Cardiac muscle cell (in vitro differentiated cells and primary cell): Measurements from ENCODE around the gene GALC. TPM values are rescaled to one million over a fixed set of nuclear protein-coding genes. Genes with fewer than 3 reads are reported as not detected.

Experiments
- DNase-seq, 2 donors: peaks; one replicate each; pipeline versions ENCODE4 v3.0.0 to v3.0.0-alpha.2; 2010 to 2017; ENCODE audit warnings: low read depth in 1 of 2, low spot score in 1 of 2
- H3K27ac ChIP-seq: fragments of 200-600 bp; sonication (generic); 2 replicates; pipeline ENCODE4 v1.5.1; 2016
- H3K27me3 ChIP-seq: fragments of 200-600 bp; sonication (generic); 2 replicates; pipeline ENCODE4 v1.6.0; 2016; ENCODE audit warnings: control low read depth
- H3K36me3 ChIP-seq: fragments of 200-600 bp; sonication (generic); 2 replicates; pipeline ENCODE4 v1.5.1; 2016; ENCODE audit warnings: control low read depth
- H3K4me1 ChIP-seq: fragments of 200-600 bp; sonication (generic); 2 replicates; pipeline ENCODE4 v1.8.1; 2017; ENCODE audit warnings: low read depth, mild to moderate bottlenecking, mixed run types
- H3K4me3 ChIP-seq: fragments of 200-600 bp; sonication (generic); 2 replicates; pipeline ENCODE4 v1.5.1; 2016; ENCODE audit warnings: mild to moderate bottlenecking
- H3K9me3 ChIP-seq: fragments of 200-600 bp; sonication (generic); 2 replicates; pipeline ENCODE4 v1.5.1; 2017; ENCODE audit warnings: low read depth, mild to moderate bottlenecking, control low read depth
- polyA plus RNA-seq: library from polyadenylated mRNA; unstranded; fragments of >200 nt; fragmentation: Nextera tagmentation; extraction: Ambion mirVana; gene quantifications from 2 replicates; pipeline ENCODE4 v1.2.1, GENCODE V29; 2016
- total RNA-seq: library from RNA; depleted of rRNA; stranded (reverse); fragments of >200 nt; gene quantifications from 2 replicates; pipeline ENCODE4 v1.2.3, GENCODE V29; 2016
- TF ChIP-seq, protein P1 (sequence below): IDR thresholded peaks from 2 replicates; pipeline ENCODE4 v1.5.1; 2012; ENCODE audit warnings: low read depth, mild to moderate bottlenecking, low read length

The GALC gene
- total and polyA plus RNA-seq, 2 experiments from 2014 or later: 31.3 to 41.9 TPM

DNA sequence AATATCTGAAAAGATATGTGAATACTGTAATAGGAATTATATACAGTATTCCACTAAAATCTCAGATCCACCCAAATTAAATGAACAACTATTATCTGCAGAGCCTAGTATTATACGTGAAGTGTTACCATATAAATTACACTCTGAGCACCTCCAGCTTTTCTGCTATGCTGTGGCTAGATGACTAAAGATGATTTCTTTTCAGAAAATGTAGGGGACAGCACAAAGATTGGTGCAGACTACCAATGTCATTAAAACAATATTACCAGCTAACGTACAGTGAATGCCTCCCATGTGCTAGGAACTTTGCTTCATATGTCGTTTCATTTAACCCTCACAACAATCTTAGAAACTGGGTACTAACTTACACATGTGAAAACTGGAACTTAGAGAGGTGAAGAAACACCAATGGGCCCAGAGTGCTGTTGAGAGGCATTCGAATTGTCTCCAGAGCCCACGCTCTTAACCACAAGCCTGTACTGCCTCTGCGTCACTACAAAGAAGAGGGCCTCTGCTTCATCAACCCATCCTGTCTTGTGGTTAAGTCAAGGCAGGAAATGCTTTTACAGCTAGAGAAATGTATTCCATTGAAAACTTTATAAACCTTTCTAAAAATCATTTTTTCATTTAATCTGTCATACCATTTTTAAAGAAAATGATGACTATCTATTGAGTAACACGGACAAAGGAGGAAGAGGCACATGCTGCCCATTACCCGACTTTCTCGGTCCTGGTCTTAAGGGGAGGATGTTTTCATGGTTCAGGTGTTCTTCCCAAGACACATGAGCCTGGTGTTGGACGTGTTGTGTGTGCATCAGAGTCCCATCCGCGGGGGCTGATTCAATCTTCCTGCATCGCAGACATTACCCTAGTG, 13.2 kb upstream of the GALC start:
- H3K27ac ChIP-seq: no peak overlapping the region
- H3K9me3 ChIP-seq: no peaks in the 10 kb centered on the region
- no peak for DNase-seq
- H3K27me3 ChIP-seq: no peaks in the 10 kb centered on the region
- no peaks in the 10 kb centered on the region for H3K36me3 ChIP-seq
- no peaks in the 10 kb centered on the region for H3K4me1 ChIP-seq
- H3K4me3 ChIP-seq: no peak overlapping the region
- TF ChIP-seq, protein P1, sequence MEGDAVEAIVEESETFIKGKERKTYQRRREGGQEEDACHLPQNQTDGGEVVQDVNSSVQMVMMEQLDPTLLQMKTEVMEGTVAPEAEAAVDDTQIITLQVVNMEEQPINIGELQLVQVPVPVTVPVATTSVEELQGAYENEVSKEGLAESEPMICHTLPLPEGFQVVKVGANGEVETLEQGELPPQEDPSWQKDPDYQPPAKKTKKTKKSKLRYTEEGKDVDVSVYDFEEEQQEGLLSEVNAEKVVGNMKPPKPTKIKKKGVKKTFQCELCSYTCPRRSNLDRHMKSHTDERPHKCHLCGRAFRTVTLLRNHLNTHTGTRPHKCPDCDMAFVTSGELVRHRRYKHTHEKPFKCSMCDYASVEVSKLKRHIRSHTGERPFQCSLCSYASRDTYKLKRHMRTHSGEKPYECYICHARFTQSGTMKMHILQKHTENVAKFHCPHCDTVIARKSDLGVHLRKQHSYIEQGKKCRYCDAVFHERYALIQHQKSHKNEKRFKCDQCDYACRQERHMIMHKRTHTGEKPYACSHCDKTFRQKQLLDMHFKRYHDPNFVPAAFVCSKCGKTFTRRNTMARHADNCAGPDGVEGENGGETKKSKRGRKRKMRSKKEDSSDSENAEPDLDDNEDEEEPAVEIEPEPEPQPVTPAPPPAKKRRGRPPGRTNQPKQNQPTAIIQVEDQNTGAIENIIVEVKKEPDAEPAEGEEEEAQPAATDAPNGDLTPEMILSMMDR: no peak

DNA sequence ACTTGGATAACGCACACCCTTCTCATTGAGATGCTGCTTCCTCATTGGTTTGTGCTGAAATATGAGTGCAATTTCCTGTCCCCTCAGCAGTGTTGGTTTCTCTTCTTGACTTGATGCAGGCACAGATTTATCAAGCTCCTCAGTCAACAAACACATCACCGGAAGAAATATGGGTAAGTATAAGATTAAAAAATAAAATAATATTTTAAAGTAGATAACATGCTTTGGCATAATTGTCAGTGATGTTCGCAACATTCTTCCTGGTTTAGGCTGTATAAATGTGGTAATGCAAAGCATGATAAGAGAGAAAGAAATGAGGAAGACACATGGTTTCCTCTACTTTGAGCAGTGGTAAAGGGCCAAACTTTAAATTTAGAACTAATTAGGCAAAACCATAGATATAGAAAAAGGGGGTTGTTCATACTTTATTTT, 12.1 kb upstream of the GALC start, which contains the start of gene GPR65:
Gene GPR65, plus strand, starts transcription at position 86 of the 432 bp plus-strand sequence. CDS start 5,713 bp downstream, outside the sequence.
- peak in 1 of 2 donors; percentile 61 for DNase-seq
- TF ChIP-seq, protein P1: no peak
- H3K36me3 ChIP-seq: no peaks in the 10 kb centered on the region
- no peak within 1 kb of the TSS for H3K27ac ChIP-seq
- H3K4me3 ChIP-seq: no peak within 1 kb of the TSS
- H3K4me1 ChIP-seq: no peaks in the 10 kb centered on the region
- H3K9me3 ChIP-seq: no peaks in the 10 kb centered on the region
- H3K27me3 ChIP-seq: no peaks in the 10 kb centered on the region

DNA sequence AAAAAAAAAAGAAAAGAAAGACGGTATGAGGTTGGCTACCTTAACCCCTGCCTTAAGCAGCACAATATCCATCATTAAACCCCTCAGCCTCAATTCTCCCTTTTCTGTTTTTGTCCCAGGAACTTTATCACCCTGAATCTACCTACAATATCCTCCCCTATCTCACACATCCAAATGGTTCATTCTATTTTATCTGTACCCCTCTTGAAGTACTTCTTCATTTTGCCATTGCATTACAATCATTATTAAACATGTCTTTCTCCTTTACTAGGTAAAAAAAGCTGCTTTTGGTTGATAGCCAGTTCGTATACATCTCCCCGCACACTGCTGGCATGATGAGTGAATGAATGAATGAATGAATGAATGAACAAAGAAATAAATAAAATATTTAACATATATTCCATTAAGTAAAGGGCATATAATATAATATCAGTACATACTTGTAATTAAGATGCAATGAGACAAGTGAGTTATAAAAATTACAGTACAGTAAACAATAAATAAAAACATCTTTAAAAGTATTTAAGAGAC, 11.6 kb upstream of the GALC start:
- no peak overlapping the region for H3K4me3 ChIP-seq
- DNase-seq: no peak
- H3K27ac ChIP-seq: no peak overlapping the region
- H3K4me1 ChIP-seq: no peaks in the 10 kb centered on the region
- H3K27me3 ChIP-seq: no peaks in the 10 kb centered on the region
- TF ChIP-seq, protein P1: no peak
- H3K36me3 ChIP-seq: no peaks in the 10 kb centered on the region
- no peaks in the 10 kb centered on the region for H3K9me3 ChIP-seq

DNA sequence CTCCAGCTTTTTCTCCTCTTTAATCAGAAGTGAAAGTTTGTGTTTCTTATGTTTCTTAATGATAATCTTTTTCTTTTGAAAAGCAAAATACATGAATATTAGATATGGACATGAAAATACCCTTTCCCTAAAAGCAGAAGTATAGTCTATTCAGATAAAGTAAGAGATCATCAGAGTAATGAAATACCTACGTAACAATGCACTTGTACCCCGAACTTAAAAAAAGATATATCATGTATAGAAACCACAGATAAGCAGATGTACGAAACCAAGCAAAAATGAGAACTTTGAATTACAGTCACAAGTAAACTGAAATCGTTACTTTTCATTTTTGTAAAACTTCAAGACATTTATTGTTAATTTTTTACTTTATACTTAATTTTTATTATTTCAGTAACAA, 10.4 kb upstream of the GALC start:
- peaks cover 3% of the 10 kb centered on the region for H3K4me1 ChIP-seq
- no peaks in the 10 kb centered on the region for H3K27me3 ChIP-seq

DNA sequence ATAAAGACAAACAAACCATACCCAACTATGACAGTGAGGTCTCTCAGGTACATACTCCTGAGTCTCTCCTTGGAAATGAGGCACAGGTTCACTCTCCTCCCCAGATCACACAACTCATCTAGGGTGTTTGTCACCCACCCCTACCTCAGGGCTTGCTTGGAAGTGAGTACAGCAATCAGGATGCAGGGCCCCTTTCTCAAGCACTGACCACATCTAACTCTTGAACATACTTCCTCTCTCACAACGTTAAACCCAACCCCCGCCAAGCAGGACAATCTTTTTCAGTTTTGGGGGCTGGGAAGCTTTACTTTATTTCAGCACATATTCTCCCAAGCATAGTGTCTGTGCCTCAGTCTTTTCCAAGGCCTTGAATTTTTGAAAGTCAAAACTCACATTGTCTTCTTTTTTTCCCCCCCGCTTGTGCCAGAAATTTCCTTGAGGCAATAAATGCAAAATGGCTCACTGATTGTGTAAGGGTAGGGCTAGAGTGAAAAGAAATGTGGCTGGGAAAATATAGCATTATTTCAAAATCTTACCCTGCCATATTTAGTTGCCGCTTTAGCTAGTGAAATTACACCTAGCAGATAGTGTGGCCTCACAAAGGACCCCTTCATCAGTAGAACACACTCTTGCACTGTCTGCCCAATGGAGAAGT, 9.6 kb upstream of the GALC start:
- H3K36me3 ChIP-seq: no peaks in the 10 kb centered on the region
- no peaks in the 10 kb centered on the region for H3K9me3 ChIP-seq
- TF ChIP-seq, protein P1: no peak
- no peak for DNase-seq
- no peak overlapping the region for H3K4me3 ChIP-seq
- H3K4me1 ChIP-seq: peaks cover 7% of the 10 kb centered on the region
- H3K27me3 ChIP-seq: no peaks in the 10 kb centered on the region
- H3K27ac ChIP-seq: no peak overlapping the region

More for the DNA sequence above, 10.4 kb upstream of the GALC start:
- no peak for DNase-seq
- H3K36me3 ChIP-seq: no peaks in the 10 kb centered on the region
- H3K4me3 ChIP-seq: no peak overlapping the region
- H3K27ac ChIP-seq: no peak overlapping the region
- TF ChIP-seq, protein P1: no peak
- no peaks in the 10 kb centered on the region for H3K9me3 ChIP-seq
